ENCODE measurements around the gene MCM3AP. TPM values are rescaled to one million over a fixed set of nuclear protein-coding genes. Genes with fewer than 3 reads are reported as not detected.

MCM3AP gene
- total RNA-seq, result 73.9 and 111 TPM in 2 replicates

GRCh38 chr21:46285206-46285661 lies at the start of gene MCM3AP:
Gene MCM3AP (minus strand): TSS chr21:46285611. CDS start chr21:46285286, 325 bp downstream.

GRCh38 chr21:46323710-46324389 lies 38.4 kb upstream of the MCM3AP start, which contains the start of the genes C21orf58 and PCNT:
Gene C21orf58 (minus strand): TSS chr21:46323870. CDS start chr21:46322738, 1,132 bp downstream.
Gene PCNT (plus strand): TSS chr21:46324156. CDS start chr21:46324229, 73 bp downstream.

GRCh38 chr21:46285761-46286647 lies 593 bp upstream of the MCM3AP start, which contains the start of gene YBEY:
Gene YBEY (plus strand): TSS chr21:46286342. CDS start chr21:46286914, 572 bp downstream.

GRCh38 chr21:46228345-46229051 lies 56.9 kb downstream of the MCM3AP start, which contains the start of gene LSS:
Gene LSS (minus strand): TSS chr21:46228774. CDS start chr21:46228745, 29 bp downstream.

Other genes with a start within 250 kb of the MCM3AP start
- gene COL6A2, start 187.5 kb downstream of the MCM3AP start, total RNA-seq, result 24.3 and 41.6 TPM in 2 replicates
- 0.39 and 0.65 TPM in 2 replicates for gene FTCD, start 130.0 kb downstream of the MCM3AP start, total RNA-seq
- gene SPATC1L, start 101.2 kb downstream of the MCM3AP start, total RNA-seq, result 13.6 and 15.7 TPM in 2 replicates
- gene LSS, start 56.8 kb downstream of the MCM3AP start, total RNA-seq, result 50.3 and 110 TPM in 2 replicates
- 12.7 and 24.3 TPM in 2 replicates for gene YBEY, start 731 bp upstream of the MCM3AP start, total RNA-seq
- gene C21orf58, start 38.3 kb upstream of the MCM3AP start, total RNA-seq, result 5.4 and 6.7 TPM in 2 replicates
- 16.2 and 20.0 TPM in 2 replicates for gene PCNT, start 38.5 kb upstream of the MCM3AP start, total RNA-seq
- 41.4 and 55.4 TPM in 2 replicates for gene DIP2A, start 173.3 kb upstream of the MCM3AP start, total RNA-seq

All from placental epithelial cell (primary cell).